ENCODE data around the gene ARMH2. TPM values are rescaled to one million over a fixed set of nuclear protein-coding genes. Genes with fewer than 3 reads are reported as not detected.
"Not testable (repeated sequence)": the region's sequence is repeated elsewhere in the genome, so short reads cannot be mapped to it uniquely, and the experiment has no call there.

Gene ARMH2
- polyA plus RNA-seq, 3 donors = 0.34 to 0.71 TPM; not detected in 1

- H3K4me1 ChIP-seq (ENCODE audit: control insufficient read depth in 1 of 2, insufficient read depth in 2 of 2, low read length in 2 of 2) = no peaks in the 10 kb centered on the region
- no peaks in the 10 kb centered on the region for H4K20me1 ChIP-seq (ENCODE audit: insufficient read depth, low read length)
- H3K27ac Mint-ChIP-seq = no peak overlapping the region
- no peaks in the 10 kb centered on the region for H3K27me3 ChIP-seq (ENCODE audit: control insufficient read depth in 2 of 2, insufficient read depth in 2 of 2, low read length in 2 of 2)
- H3K27ac ChIP-seq (ENCODE audit: low read depth in 1 of 2, low read length in 2 of 2) = no peak overlapping the region
- peak in 2 of 3 donors; percentile 50 to 76 for DNase-seq
- no peak overlapping the region for H2AFZ ChIP-seq (ENCODE audit: insufficient read depth, low read depth, low read length, poor library complexity, severe bottlenecking)
- H3K36me3 Mint-ChIP-seq = no peaks in the 10 kb centered on the region
- WGBS (ENCODE audit: insufficient coverage) = 33% methylated on average over 3 of the region's 9 CpGs
- H3K9me3 Mint-ChIP-seq = no peaks in the 10 kb centered on the region
- intact Hi-C loops (cut with micrococcal nuclease) = loop anchor here in 1 of 2 donors (5.0 kb wide), 1 partner anchor 185 kb away; no protein-coding TSS in a partner anchor
- no peaks in the 10 kb centered on the region for H3K27me3 Mint-ChIP-seq (ENCODE audit: low read depth in 3 of 3)
- no peak overlapping the region for H3K4me3 ChIP-seq (replicated peaks in 1 of 3; ENCODE audit: low read depth in 2 of 3, low read length in 3 of 3)
- no peak overlapping the region for H3K4me3 Mint-ChIP-seq
- no peaks in the 10 kb centered on the region for H3K79me2 ChIP-seq (ENCODE audit: insufficient read depth, low read length)
- peaks cover 1% of the 10 kb centered on the region for H3K4me1 Mint-ChIP-seq
- H3K36me3 ChIP-seq (replicated peaks in 1 of 2; ENCODE audit: control insufficient read depth in 1 of 2, insufficient read depth in 2 of 2, low read length in 2 of 2) = no peaks in the 10 kb centered on the region
- no peaks in the 10 kb centered on the region for H3K9me3 ChIP-seq (replicated peaks in 1 of 2; ENCODE audit: control insufficient read depth in 1 of 2, insufficient read depth in 1 of 2, low read length in 2 of 2)
- H3K4me2 ChIP-seq (replicated peaks; ENCODE audit: extremely low read depth, low read length, poor library complexity, severe bottlenecking) = no peak overlapping the region
- TF ChIP-seq CTCF (IDR thresholded peaks at IDR 0.05) = peak; percentile 75
- H3K9ac ChIP-seq (ENCODE audit: insufficient read depth, low read length, poor library complexity, severe bottlenecking) = no peak overlapping the region
Measured at GRCh38 chr6:24766680-24767462, 31.8 kb downstream of the ARMH2 start.

GRCh38 chr6:24765968-24766367 lies 32.7 kb downstream of the ARMH2 start:
- H3K4me2 ChIP-seq (replicated peaks; ENCODE audit: extremely low read depth, low read length, poor library complexity, severe bottlenecking); H4K20me1 ChIP-seq (ENCODE audit: insufficient read depth, low read length); H3K36me3 ChIP-seq (replicated peaks in 1 of 2; ENCODE audit: control insufficient read depth in 1 of 2, insufficient read depth in 2 of 2, low read length in 2 of 2); H3K4me1 Mint-ChIP-seq; H3K27ac Mint-ChIP-seq; H3K4me3 ChIP-seq (replicated peaks in 1 of 3; ENCODE audit: low read depth in 2 of 3, low read length in 3 of 3); H3K4me1 ChIP-seq (ENCODE audit: control insufficient read depth in 1 of 2, insufficient read depth in 2 of 2, low read length in 2 of 2); H3K27ac ChIP-seq (ENCODE audit: low read depth in 1 of 2, low read length in 2 of 2); DNase-seq; H3K27me3 ChIP-seq (ENCODE audit: control insufficient read depth in 2 of 2, insufficient read depth in 2 of 2, low read length in 2 of 2); H2AFZ ChIP-seq (ENCODE audit: insufficient read depth, low read depth, low read length, poor library complexity, severe bottlenecking); H3K9me3 Mint-ChIP-seq; H3K27me3 Mint-ChIP-seq (ENCODE audit: low read depth in 3 of 3); H3K36me3 Mint-ChIP-seq; H3K79me2 ChIP-seq (ENCODE audit: insufficient read depth, low read length); H3K4me3 Mint-ChIP-seq; H3K9ac ChIP-seq (ENCODE audit: insufficient read depth, low read length, poor library complexity, severe bottlenecking); H3K9me3 ChIP-seq (replicated peaks in 1 of 2; ENCODE audit: control insufficient read depth in 1 of 2, insufficient read depth in 1 of 2, low read length in 2 of 2): not testable (repeated sequence)
- intact Hi-C loops (cut with micrococcal nuclease) = loop anchor here in 1 of 2 donors (5.0 kb wide), 1 partner anchor 184 kb away; no protein-coding TSS in a partner anchor
- WGBS (ENCODE audit: insufficient coverage) = 100% methylated on average over 5 of the region's 26 CpGs

- H3K4me3 Mint-ChIP-seq; H3K27ac ChIP-seq (ENCODE audit: low read depth in 1 of 2, low read length in 2 of 2); H3K36me3 ChIP-seq (replicated peaks in 1 of 2; ENCODE audit: control insufficient read depth in 1 of 2, insufficient read depth in 2 of 2, low read length in 2 of 2); H3K27me3 ChIP-seq (ENCODE audit: control insufficient read depth in 2 of 2, insufficient read depth in 2 of 2, low read length in 2 of 2); H3K9me3 Mint-ChIP-seq; H3K9me3 ChIP-seq (replicated peaks in 1 of 2; ENCODE audit: control insufficient read depth in 1 of 2, insufficient read depth in 1 of 2, low read length in 2 of 2); DNase-seq; H3K79me2 ChIP-seq (ENCODE audit: insufficient read depth, low read length); H3K27me3 Mint-ChIP-seq (ENCODE audit: low read depth in 3 of 3); H3K27ac Mint-ChIP-seq; H4K20me1 ChIP-seq (ENCODE audit: insufficient read depth, low read length); H3K4me3 ChIP-seq (replicated peaks in 1 of 3; ENCODE audit: low read depth in 2 of 3, low read length in 3 of 3); H3K4me1 ChIP-seq (ENCODE audit: control insufficient read depth in 1 of 2, insufficient read depth in 2 of 2, low read length in 2 of 2); H3K36me3 Mint-ChIP-seq; H3K4me1 Mint-ChIP-seq; H2AFZ ChIP-seq (ENCODE audit: insufficient read depth, low read depth, low read length, poor library complexity, severe bottlenecking); H3K9ac ChIP-seq (ENCODE audit: insufficient read depth, low read length, poor library complexity, severe bottlenecking); H3K4me2 ChIP-seq (replicated peaks; ENCODE audit: extremely low read depth, low read length, poor library complexity, severe bottlenecking): not testable (repeated sequence)
- intact Hi-C loops (cut with micrococcal nuclease) = loop anchor here (5.0 kb wide), 2 partner anchors 38 to 183 kb away; no protein-coding TSS in a partner anchor
- WGBS (ENCODE audit: insufficient coverage) = 83% methylated on average over 10 of the region's 20 CpGs
Measured at GRCh38 chr6:24764833-24765828, 33.6 kb downstream of the ARMH2 start.

Data from CD14-positive monocyte (primary cell).